Cardiac fibroblast (primary cell): ENCODE data around the gene TNS3.
"Not testable (repeated sequence)": the region's sequence is repeated elsewhere in the genome, so short reads cannot be mapped to it uniquely, and the experiment has no call there.

Experiments
- DNase-seq, 2 donors: peaks; one replicate each; pipeline versions ENCODE4 v3.0.0 to v3.0.0-alpha.2; 2010; ENCODE audit warnings: low read depth in 2 of 2
- H3K4me3 ChIP-seq, 2 donors: replicated peaks in 1 of 2; 1 replicate in 1 of 2; 2 replicates in 1 of 2; pipeline ENCODE4 v1.5.1; 2011; ENCODE audit warnings: low read depth in 2 of 2, low read length in 2 of 2, mild to moderate bottlenecking in 2 of 2, moderate library complexity in 1 of 2
- CTCF ChIP-seq: IDR thresholded peaks from one replicate; pipeline ENCODE4 v1.5.1; 2011; ENCODE audit warnings: low read depth, mild to moderate bottlenecking, low read length, inconsistent platforms

TNS3 gene

GRCh38 chr7:47591655-47592572 is 10.0 kb upstream of the TNS3 start:
- H3K4me3 ChIP-seq, result no peak overlapping the region
- DNase-seq, result peak; percentile 43 to 77
- TF ChIP-seq CTCF, result no peak

- TF ChIP-seq CTCF, result no peak
- no peak for DNase-seq
- H3K4me3 ChIP-seq, result no peak overlapping the region
Observed at GRCh38 chr7:47591089-47591654, 9.3 kb upstream of the TNS3 start.

GRCh38 chr7:47590215-47590614 is 8.3 kb upstream of the TNS3 start:
- not testable (repeated sequence) for H3K4me3 ChIP-seq, DNase-seq

GRCh38 chr7:47588704-47589225 is 6.9 kb upstream of the TNS3 start:
- no peak for DNase-seq
- no peak overlapping the region for H3K4me3 ChIP-seq
- no peak for TF ChIP-seq CTCF

GRCh38 chr7:47587976-47588375 is 6.1 kb upstream of the TNS3 start:
- no peak for DNase-seq

GRCh38 chr7:47587351-47587750 is 5.4 kb upstream of the TNS3 start:
- no peak overlapping the region for H3K4me3 ChIP-seq
- TF ChIP-seq CTCF, result no peak
- DNase-seq, result no peak

More at GRCh38 chr7:47587976-47588375, 6.1 kb upstream of the TNS3 start:
- no peak for TF ChIP-seq CTCF
- H3K4me3 ChIP-seq, result no peak overlapping the region

- TF ChIP-seq CTCF, result no peak
- DNase-seq, result no peak
- H3K4me3 ChIP-seq, result no peak overlapping the region
Observed at GRCh38 chr7:47586925-47587324, 5.0 kb upstream of the TNS3 start.

- DNase-seq, H3K4me3 ChIP-seq: not testable (repeated sequence)
Observed at GRCh38 chr7:47586161-47586670, 4.3 kb upstream of the TNS3 start.
